ENCODE data around the gene CACNA2D3. TPM values are rescaled to one million over a fixed set of nuclear protein-coding genes. Genes with fewer than 3 reads are reported as not detected.

CACNA2D3 gene
- total RNA-seq, 1 experiment from 2014 or later, result not detected

DNA sequence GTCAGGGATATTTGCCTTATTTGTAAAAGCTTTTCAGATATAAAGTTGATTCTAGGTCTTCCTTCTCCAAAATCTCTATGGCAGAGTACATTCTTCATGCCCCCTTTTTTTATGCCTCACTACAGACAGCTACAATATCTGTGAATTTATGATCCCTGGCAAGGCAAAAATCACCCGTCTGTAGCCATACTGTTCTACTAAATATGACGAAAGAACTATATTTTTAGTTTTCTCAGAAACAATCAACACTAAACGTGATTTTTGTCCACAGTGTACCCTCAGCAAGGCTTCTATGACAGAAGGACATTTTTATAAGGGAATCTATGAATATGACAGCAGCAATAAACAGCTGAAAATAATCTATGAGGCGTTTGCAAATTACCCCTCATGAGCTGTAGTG lies 792.8 kb downstream of the CACNA2D3 start:
- Histone ChIP-seq H3K9me2 (replicated peaks; ENCODE audit: low read length) (no peaks in the 10 kb centered on the region), H3K9me3 (ENCODE audit: low read length) (no peaks in the 10 kb centered on the region), H3K27ac (ENCODE audit: low read length) (no peak overlapping the region), H3K4me3 (ENCODE audit: low read length) (no peak overlapping the region), H3K4me1 (ENCODE audit: insufficient read depth, low read length) (no peaks in the 10 kb centered on the region), H3K79me2 (ENCODE audit: low read length) (no peaks in the 10 kb centered on the region), H2AFZ (ENCODE audit: low read length) (no peak overlapping the region), H3F3A (ENCODE audit: low read length, unreplicated experiment) (no peaks in the 10 kb centered on the region), H3K9ac (ENCODE audit: low read length) (no peak overlapping the region), H3K4me2 (ENCODE audit: low read length) (no peak overlapping the region), H3K27me3 (ENCODE audit: low read length) (no peaks in the 10 kb centered on the region), H4K20me1 (ENCODE audit: low read length) (no peaks in the 10 kb centered on the region), H3K36me3 (ENCODE audit: low read depth, low read length) (no peaks in the 10 kb centered on the region)
- intact Hi-C loops (cut with micrococcal nuclease), result no loop called here
- BruUV-seq (replicated peaks), result no TSS peak
- CTCF ChIA-PET, result no interaction called here
- TF ChIP-seq, protein P1, sequence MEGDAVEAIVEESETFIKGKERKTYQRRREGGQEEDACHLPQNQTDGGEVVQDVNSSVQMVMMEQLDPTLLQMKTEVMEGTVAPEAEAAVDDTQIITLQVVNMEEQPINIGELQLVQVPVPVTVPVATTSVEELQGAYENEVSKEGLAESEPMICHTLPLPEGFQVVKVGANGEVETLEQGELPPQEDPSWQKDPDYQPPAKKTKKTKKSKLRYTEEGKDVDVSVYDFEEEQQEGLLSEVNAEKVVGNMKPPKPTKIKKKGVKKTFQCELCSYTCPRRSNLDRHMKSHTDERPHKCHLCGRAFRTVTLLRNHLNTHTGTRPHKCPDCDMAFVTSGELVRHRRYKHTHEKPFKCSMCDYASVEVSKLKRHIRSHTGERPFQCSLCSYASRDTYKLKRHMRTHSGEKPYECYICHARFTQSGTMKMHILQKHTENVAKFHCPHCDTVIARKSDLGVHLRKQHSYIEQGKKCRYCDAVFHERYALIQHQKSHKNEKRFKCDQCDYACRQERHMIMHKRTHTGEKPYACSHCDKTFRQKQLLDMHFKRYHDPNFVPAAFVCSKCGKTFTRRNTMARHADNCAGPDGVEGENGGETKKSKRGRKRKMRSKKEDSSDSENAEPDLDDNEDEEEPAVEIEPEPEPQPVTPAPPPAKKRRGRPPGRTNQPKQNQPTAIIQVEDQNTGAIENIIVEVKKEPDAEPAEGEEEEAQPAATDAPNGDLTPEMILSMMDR (conservative IDR thresholded peaks at IDR 0.05; ENCODE audit: low read depth, low read length), result no peak
- TF ChIP-seq EZH2 (IDR thresholded peaks at IDR 0.05; ENCODE audit: low read length, unreplicated experiment) (no peak), EZH2phosphoT487 (IDR thresholded peaks at IDR 0.05; ENCODE audit: borderline replicate concordance, low read length) (no peak)
- DNase-seq (no peak), ATAC-seq (no peak)
- POLR2A ChIA-PET (ENCODE audit: unreplicated experiment), result no interaction called here

DNA sequence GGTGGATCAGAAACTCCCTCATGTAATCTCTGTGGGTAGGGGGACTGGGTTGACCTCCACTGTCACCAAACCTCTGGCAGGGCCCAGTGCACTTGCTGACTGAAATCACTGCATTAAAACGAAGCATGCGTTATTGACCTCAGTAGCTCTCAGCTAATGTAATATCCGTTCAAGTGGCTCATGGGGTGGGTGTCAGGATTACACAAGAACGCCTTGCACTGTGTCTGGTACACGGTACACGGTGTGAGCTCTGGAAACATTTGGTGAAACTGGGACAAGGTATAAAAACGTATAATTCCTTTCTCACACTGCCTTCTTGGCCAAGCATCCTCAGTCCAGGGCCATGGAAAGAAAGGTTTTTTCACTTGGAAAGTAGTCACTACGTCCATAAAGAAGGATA lies 793.6 kb downstream of the CACNA2D3 start:
- POLR2A ChIA-PET (ENCODE audit: unreplicated experiment), result no interaction called here
- H3K27ac ChIP-seq (ENCODE audit: low read length), result no peak overlapping the region

DNA sequence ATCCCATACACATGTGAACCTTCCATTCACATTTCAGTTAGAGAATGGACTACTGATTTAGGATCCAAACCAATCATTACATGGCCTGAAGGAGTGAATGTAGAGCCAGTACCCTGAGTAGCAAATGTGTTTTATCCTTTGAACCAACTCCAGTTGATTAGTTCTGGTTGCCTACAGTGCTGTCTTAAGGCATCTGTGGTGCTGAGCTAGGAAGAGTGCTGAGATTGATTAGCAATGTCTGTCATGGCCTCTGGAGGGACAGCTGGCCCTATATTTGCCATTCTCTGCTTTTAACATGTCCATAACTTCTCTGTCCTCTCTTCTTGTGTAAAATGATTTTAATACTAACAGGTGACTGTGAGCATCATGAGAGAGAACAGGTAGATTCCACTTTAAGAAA lies 794.4 kb downstream of the CACNA2D3 start:
- H3K36me3 ChIP-seq (ENCODE audit: low read depth, low read length), result no peaks in the 10 kb centered on the region
- H3K9me3 ChIP-seq (ENCODE audit: low read length), result no peaks in the 10 kb centered on the region
- ATAC-seq (no peak), DNase-seq (no peak)
- ChIA-PET CTCF (no interaction called here), POLR2A (ENCODE audit: unreplicated experiment) (no interaction called here)
- no peaks in the 10 kb centered on the region for H3K79me2 ChIP-seq (ENCODE audit: low read length)
- no peak overlapping the region for H3K27ac ChIP-seq (ENCODE audit: low read length)
- TF ChIP-seq EZH2 (IDR thresholded peaks at IDR 0.05; ENCODE audit: low read length, unreplicated experiment), result no peak
- H3K4me1 ChIP-seq (ENCODE audit: insufficient read depth, low read length), result no peaks in the 10 kb centered on the region
- intact Hi-C loops (cut with micrococcal nuclease), result no loop called here
- no peaks in the 10 kb centered on the region for H3F3A ChIP-seq (ENCODE audit: low read length, unreplicated experiment)
- no peak overlapping the region for H3K4me3 ChIP-seq (ENCODE audit: low read length)
- H3K4me2 ChIP-seq (ENCODE audit: low read length), result no peak overlapping the region
- no peak overlapping the region for H3K9ac ChIP-seq (ENCODE audit: low read length)
- no peaks in the 10 kb centered on the region for H3K27me3 ChIP-seq (ENCODE audit: low read length)
- H2AFZ ChIP-seq (ENCODE audit: low read length), result no peak overlapping the region
- H4K20me1 ChIP-seq (ENCODE audit: low read length), result no peaks in the 10 kb centered on the region
- BruUV-seq (replicated peaks), result no TSS peak
- no peaks in the 10 kb centered on the region for H3K9me2 ChIP-seq (replicated peaks; ENCODE audit: low read length)

More for the DNA sequence above, 793.6 kb downstream of the CACNA2D3 start:
- Histone ChIP-seq H3K36me3 (ENCODE audit: low read depth, low read length) (no peaks in the 10 kb centered on the region), H3K4me2 (ENCODE audit: low read length) (no peak overlapping the region), H3K27me3 (ENCODE audit: low read length) (no peaks in the 10 kb centered on the region), H2AFZ (ENCODE audit: low read length) (no peak overlapping the region), H3K9ac (ENCODE audit: low read length) (no peak overlapping the region), H3K79me2 (ENCODE audit: low read length) (no peaks in the 10 kb centered on the region), H3K4me3 (ENCODE audit: low read length) (no peak overlapping the region), H3K4me1 (ENCODE audit: insufficient read depth, low read length) (no peaks in the 10 kb centered on the region), H3K9me3 (ENCODE audit: low read length) (no peaks in the 10 kb centered on the region), H3K9me2 (replicated peaks; ENCODE audit: low read length) (no peaks in the 10 kb centered on the region), H3F3A (ENCODE audit: low read length, unreplicated experiment) (no peaks in the 10 kb centered on the region), H4K20me1 (ENCODE audit: low read length) (no peaks in the 10 kb centered on the region)
- no TSS peak for BruUV-seq (replicated peaks)
- no peak for ATAC-seq
- TF ChIP-seq EZH2 (IDR thresholded peaks at IDR 0.05; ENCODE audit: low read length, unreplicated experiment) (no peak), EZH2phosphoT487 (IDR thresholded peaks at IDR 0.05; ENCODE audit: borderline replicate concordance, low read length) (no peak)
- TF ChIP-seq, protein P1 (conservative IDR thresholded peaks at IDR 0.05; ENCODE audit: low read depth, low read length), result no peak
- intact Hi-C loops (cut with micrococcal nuclease), result no loop called here
- no peak for DNase-seq
- CTCF ChIA-PET, result no interaction called here
